ENCODE measurements around the gene KITLG.

DNA sequence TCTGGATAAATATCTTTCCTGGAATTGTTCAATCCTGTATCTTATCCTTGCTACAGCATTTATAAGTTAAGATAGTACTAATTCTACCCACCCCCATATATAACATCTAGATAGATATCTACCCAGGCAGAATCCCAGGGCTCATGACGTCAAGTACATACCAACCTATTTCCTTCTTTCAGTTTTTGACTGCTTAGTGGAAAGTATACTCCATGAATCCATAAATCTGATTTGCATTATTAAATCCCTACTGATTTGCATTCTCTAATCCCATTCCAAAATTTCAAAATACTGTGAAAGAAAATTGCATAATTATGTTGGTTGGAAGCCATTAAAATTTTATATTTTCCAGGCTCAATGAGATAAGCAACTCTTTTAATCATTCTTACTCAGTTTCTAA, 111.7 kb downstream of the KITLG start:
- no peak for TF ChIP-seq EZH2 (IDR thresholded peaks at IDR 0.05; ENCODE audit: borderline replicate concordance, low read depth, low read length, poor library complexity, severe bottlenecking)
- TF ChIP-seq, protein P1, sequence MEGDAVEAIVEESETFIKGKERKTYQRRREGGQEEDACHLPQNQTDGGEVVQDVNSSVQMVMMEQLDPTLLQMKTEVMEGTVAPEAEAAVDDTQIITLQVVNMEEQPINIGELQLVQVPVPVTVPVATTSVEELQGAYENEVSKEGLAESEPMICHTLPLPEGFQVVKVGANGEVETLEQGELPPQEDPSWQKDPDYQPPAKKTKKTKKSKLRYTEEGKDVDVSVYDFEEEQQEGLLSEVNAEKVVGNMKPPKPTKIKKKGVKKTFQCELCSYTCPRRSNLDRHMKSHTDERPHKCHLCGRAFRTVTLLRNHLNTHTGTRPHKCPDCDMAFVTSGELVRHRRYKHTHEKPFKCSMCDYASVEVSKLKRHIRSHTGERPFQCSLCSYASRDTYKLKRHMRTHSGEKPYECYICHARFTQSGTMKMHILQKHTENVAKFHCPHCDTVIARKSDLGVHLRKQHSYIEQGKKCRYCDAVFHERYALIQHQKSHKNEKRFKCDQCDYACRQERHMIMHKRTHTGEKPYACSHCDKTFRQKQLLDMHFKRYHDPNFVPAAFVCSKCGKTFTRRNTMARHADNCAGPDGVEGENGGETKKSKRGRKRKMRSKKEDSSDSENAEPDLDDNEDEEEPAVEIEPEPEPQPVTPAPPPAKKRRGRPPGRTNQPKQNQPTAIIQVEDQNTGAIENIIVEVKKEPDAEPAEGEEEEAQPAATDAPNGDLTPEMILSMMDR (conservative IDR thresholded peaks at IDR 0.05; ENCODE audit: low read depth, low read length) = no peak
